Cortex of kidney (tissue), 1 donor: ENCODE results near the gene GPR157.
"Not testable (repeated sequence)": the region's sequence is repeated elsewhere in the genome, so short reads cannot be mapped to it uniquely, and the experiment has no call there.

Experiments
- DNase-seq: peaks from one replicate; lab custom pipeline; 2025; lab: John Stamatoyannopoulos, UW

GPR157 gene

GRCh38 chr1:9128520-9129265, at the start of gene GPR157:
Gene GPR157 (minus strand): TSS chr1:9129102. CDS start chr1:9129027, 75 bp downstream.
- DNase-seq, result no peak

- DNase-seq, result no peak
Observed at GRCh38 chr1:9174762-9175161, 45.9 kb upstream of the GPR157 start.

GRCh38 chr1:9174243-9174642, 45.3 kb upstream of the GPR157 start:
- DNase-seq, result no peak

- DNase-seq, result no peak
Observed at GRCh38 chr1:9169601-9170137, 40.8 kb upstream of the GPR157 start.

GRCh38 chr1:9167638-9168037, 38.7 kb upstream of the GPR157 start:
- DNase-seq, result no peak

GRCh38 chr1:9166289-9167235, 37.7 kb upstream of the GPR157 start:
- no peak for DNase-seq

- DNase-seq, result no peak
Observed at GRCh38 chr1:9165396-9165795, 36.5 kb upstream of the GPR157 start.

- DNase-seq, result no peak
Observed at GRCh38 chr1:9164919-9165318, 36.0 kb upstream of the GPR157 start.

GRCh38 chr1:9164532-9164900, 35.6 kb upstream of the GPR157 start:
- no peak for DNase-seq

- DNase-seq, result no peak
Observed at GRCh38 chr1:9161963-9162362, 33.1 kb upstream of the GPR157 start.

GRCh38 chr1:9161342-9161741, 32.4 kb upstream of the GPR157 start:
- DNase-seq, result no peak

GRCh38 chr1:9160079-9160717, 31.3 kb upstream of the GPR157 start:
- no peak for DNase-seq

- DNase-seq, result no peak
Observed at GRCh38 chr1:9155879-9156278, 27.0 kb upstream of the GPR157 start.

- not testable (repeated sequence) for DNase-seq
Observed at GRCh38 chr1:9155405-9155804, 26.5 kb upstream of the GPR157 start.

GRCh38 chr1:9153152-9153551, 24.2 kb upstream of the GPR157 start:
- DNase-seq, result no peak

GRCh38 chr1:9152535-9152934, 23.6 kb upstream of the GPR157 start:
- no peak for DNase-seq

- DNase-seq, result no peak
Observed at GRCh38 chr1:9151328-9151860, 22.5 kb upstream of the GPR157 start.

GRCh38 chr1:9150582-9151327, 21.9 kb upstream of the GPR157 start:
- no peak for DNase-seq

- DNase-seq, result no peak
Observed at GRCh38 chr1:9149837-9150581, 21.1 kb upstream of the GPR157 start.

GRCh38 chr1:9149151-9149550, 20.2 kb upstream of the GPR157 start:
- DNase-seq, result no peak

- no peak for DNase-seq
Observed at GRCh38 chr1:9146156-9146555, 17.3 kb upstream of the GPR157 start.
